NCI-H2171 (cell line): Measurements from ENCODE around the gene SLC27A4.

Experiments
- DNase-seq: peaks from one replicate; lab custom pipeline; 2025; lab: John Stamatoyannopoulos, UW

The SLC27A4 gene

GRCh38 chr9:128391956-128392301 is 51.6 kb downstream of the SLC27A4 start:
- no peak for DNase-seq

GRCh38 chr9:128392302-128393144 is 52.2 kb downstream of the SLC27A4 start:
- DNase-seq = no peak

GRCh38 chr9:128393145-128393775 is 52.9 kb downstream of the SLC27A4 start:
- DNase-seq = no peak

GRCh38 chr9:128393970-128394369 is 53.6 kb downstream of the SLC27A4 start:
- no peak for DNase-seq

- DNase-seq = no peak
Measured at GRCh38 chr9:128394379-128395168, 54.2 kb downstream of the SLC27A4 start.

- DNase-seq = no peak
Measured at GRCh38 chr9:128396970-128397613, 56.8 kb downstream of the SLC27A4 start.

- no peak for DNase-seq
Measured at GRCh38 chr9:128397831-128398230, 57.5 kb downstream of the SLC27A4 start.

- no peak for DNase-seq
Measured at GRCh38 chr9:128399861-128400260, 59.5 kb downstream of the SLC27A4 start.

- DNase-seq = no peak
Measured at GRCh38 chr9:128404560-128404959, 64.2 kb downstream of the SLC27A4 start.

- no peak for DNase-seq
Measured at GRCh38 chr9:128405077-128405779, 64.9 kb downstream of the SLC27A4 start.

- no peak for DNase-seq
Measured at GRCh38 chr9:128405780-128406171, 65.4 kb downstream of the SLC27A4 start.

GRCh38 chr9:128406848-128407391 is 66.6 kb downstream of the SLC27A4 start:
- no peak for DNase-seq

GRCh38 chr9:128408963-128409431 is 68.7 kb downstream of the SLC27A4 start:
- no peak for DNase-seq

GRCh38 chr9:128409450-128409849 is 69.1 kb downstream of the SLC27A4 start:
- no peak for DNase-seq

GRCh38 chr9:128409978-128410377 is 69.7 kb downstream of the SLC27A4 start:
- no peak for DNase-seq
